NCI-H1436 (cell line): ENCODE results near the gene DNAJC9.

Experiments
- DNase-seq: peaks from one replicate; lab custom pipeline; 2025; lab: John Stamatoyannopoulos, UW

The DNAJC9 gene

DNA sequence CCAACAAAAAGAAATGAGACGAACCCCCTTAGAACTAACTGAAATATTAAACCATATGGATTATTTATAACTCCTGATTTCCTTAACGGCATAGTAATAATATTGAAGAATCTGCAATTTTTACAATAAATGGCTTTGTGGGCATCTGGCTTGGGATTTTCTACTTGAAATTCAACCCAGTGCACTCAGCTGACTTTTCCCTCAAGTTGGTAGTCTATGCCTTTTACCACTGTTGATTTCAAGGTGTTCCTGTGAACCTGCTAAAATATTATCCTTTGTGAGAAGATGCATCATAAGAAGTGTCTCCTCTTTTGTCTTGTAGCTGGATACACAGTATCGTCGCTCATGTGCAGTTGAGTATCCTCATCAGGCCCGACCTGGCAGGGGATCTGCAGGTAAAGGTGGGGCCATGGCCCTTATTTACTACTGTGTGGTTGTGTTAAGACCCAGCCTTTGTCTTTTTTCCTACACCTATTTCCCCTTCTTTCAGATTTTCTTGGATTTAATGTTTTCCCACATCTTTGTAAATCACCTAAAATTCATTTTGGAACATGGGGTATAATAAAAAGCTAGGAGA is 8.0 kb downstream of the DNAJC9 start:
- DNase-seq: no peak

- DNase-seq: no peak
Measured at GRCh38 chr10:73234695-73235094, 12.4 kb downstream of the DNAJC9 start.

- DNase-seq: no peak
Measured at GRCh38 chr10:73233883-73234282, 13.2 kb downstream of the DNAJC9 start.

DNA sequence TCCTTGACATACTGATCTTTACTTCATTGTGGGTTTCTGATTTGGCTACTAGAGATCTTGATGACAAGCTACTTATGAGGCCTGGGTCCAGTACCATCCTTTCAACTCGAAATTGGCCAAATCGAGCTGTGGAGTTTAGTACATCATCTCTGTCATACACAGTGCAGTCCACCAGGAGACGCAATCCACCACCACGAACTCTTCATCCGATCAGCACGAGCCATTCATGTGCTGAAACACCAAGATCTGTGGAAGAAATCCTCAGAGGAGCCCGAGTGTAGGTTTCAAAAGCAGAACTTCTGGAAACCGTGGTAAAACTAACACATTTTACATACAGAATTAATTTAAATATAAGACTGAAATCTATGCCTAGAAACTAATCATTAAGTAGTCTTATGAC is 14.2 kb downstream of the DNAJC9 start:
- no peak for DNase-seq

DNA sequence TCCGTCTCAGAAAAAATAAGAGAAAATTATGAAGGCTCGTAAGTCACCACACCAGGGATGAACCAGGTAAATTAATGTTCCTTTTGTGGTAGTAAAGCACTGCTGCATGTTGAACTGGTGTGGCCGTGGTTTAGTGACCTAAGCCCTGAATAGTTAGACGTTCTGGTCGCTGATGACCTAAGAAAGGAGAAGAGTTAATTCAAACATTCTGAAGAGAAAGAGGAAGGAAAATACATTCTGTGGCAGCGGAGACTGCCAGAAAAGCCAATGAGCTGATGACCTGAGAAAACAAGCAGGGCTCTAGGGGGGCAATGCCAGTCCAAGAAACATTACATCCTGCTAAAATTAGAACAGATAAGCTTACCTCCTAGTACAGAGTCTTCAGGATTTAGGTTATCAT is 17.5 kb downstream of the DNAJC9 start:
- DNase-seq: no peak

DNA sequence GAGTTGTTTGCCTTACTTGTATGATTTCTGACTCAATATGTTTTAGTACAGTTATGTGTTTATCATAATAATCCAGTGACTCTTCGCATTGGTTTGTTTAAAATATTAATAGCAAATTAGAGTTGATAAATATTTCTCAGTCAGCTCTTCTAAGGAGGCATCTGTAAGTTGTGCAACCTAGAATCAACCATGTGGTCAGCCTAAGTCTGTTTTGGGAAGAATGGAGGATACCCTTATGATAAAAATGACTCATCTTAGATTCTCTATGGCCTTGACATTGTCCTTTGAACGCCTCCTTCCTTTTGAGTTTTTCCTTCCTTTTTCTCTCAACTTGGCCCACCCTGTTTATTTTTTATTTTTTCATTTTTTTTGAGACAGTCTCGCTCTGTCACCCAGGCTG is 18.8 kb downstream of the DNAJC9 start:
- DNase-seq: no peak

DNA sequence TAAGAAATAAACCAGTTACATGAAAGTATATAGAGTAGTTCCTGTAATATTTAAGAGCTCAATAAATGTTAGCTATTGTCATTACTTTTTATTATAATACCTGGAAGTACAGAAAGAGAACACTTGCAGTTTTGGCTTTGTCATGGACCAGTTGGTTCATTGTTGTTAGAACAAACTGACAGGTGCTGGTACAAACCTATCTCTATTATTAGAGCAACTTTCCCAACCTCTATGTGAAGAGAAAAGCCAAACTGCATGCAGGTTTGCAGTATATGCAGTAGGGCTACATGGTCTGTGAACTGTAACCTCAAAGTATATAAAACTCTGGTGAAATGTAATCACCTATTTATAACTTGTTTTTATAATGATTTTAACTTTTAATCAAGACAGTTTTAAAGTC is 20.4 kb downstream of the DNAJC9 start:
- DNase-seq: no peak

- no peak for DNase-seq
Measured at GRCh38 chr10:73225518-73225917, 21.5 kb downstream of the DNAJC9 start.

DNA sequence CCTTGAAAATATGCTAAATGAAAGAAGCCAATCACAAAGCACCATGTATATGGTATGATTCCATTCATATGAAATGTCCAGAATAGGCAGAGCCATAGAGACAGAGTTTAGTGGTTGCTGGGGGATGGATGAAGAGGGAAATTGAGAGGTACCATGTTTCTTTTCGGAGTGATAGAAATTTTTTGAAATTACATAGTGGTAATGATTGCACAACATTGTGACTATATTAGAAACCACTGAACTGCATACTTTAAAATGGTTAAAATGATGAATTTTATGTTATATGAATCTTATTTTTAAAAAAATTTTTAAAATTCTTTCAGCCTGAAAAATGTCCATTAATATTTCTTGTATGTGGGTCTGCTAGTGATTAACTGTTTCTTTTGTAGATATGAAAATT is 26.1 kb downstream of the DNAJC9 start:
- no peak for DNase-seq

GRCh38 chr10:73219384-73219783 is 27.7 kb downstream of the DNAJC9 start:
- DNase-seq: no peak

DNA sequence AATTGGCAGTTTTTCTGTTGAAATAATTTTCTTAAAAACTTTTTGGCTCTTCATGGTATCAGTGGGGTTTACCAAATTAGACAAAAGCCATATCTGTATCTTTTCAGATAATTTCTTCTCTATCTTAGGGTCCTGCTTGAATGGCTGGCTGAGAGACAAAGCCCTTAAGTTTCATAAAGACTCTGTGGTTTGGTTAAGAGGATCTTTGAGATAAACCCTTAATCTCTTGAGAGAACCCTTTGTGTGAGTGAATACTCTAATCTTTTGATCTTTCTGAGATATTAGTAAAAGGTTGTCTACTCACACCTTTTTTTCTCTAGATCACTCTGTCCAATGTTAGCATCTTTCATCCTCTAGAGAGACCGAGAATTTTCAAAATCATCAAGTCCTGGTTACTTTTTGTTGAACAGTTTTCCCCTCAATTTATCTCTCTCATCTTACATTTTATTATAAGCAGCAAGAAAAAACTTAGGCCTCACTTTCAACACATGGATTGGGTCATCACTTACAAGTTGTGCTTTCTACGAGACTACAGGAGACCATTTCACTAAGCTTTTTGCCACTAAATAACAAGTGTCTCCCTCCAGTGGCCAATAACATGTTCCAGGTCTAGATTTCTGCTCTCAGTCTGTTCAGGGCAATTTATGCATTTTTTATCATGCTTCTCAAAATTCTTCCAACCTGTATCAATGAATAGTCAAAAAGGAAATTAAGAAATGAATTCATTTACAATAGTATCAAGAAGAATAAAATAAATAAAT is 28.4 kb downstream of the DNAJC9 start:
- no peak for DNase-seq

DNA sequence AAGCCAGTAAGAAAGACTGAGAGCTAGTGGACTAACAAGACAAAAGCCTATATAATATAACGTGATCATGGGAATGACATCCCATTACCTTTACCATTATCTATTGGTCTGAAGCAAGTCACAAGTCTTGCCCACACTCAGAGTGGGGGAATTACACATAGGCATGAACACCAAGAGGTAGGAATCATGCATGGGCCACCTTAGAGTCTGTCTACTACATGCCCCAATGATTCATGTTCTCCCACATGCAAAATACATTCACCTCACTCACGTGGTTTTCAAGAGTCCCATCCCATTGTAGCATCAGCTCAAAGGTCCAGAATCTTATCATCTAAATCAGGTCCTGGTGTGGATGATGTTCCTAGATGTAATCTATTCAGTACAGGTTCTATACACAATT is 29.4 kb downstream of the DNAJC9 start:
- no peak for DNase-seq

- no peak for DNase-seq
Measured at GRCh38 chr10:73215749-73216148, 31.3 kb downstream of the DNAJC9 start.

DNA sequence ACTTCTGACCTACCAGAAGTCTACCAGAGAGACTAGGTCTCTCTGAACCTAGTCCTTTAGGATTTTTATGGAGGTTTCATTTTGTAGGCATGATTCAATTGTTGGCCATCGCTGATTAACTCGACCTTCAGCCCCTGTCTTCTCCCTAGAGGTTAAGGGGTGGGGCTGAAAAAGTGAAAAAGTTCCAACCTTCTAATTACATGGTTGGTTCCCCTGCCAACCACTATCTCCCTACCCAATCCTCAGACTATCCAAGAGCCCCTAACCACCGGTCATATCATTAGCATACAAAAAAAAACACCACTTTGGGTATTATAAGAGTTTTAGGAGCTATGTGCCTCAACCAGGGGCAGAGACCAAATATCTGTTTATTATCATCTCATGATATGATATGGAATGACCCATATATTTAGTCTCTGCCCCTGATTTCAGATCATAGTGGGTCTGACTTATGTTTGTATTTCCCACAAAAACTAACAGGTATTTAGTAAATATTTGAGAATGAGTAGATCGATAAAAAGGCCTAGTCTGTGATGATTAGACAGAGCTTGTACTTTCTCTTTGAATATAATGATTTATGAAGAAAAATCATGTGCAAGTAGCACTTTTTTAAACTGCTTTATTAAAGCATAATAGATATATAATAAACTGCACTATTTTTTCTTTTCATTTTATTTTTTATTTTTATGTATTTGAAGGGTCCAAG is 35.8 kb downstream of the DNAJC9 start:
- DNase-seq: no peak

- DNase-seq: no peak
Measured at GRCh38 chr10:73210395-73211105, 36.5 kb downstream of the DNAJC9 start.

DNA sequence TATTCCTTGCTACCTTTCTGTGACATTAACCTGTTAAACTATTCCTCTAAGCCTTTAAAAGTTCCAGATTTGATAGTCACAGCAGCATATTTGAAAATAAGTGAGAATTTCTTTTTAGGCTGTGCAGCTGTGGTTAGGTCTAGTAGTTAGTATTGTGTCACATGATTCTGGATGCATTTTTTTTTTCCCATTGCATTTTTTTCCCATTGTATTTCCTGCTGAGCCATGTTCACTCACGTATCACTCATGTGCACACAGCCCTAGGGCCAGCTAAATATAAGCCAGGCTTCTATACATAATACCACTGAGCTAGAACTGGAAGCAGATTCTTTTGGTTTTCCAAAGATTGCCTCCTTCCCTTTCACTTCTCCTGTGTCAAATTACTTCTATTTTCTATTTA is 37.4 kb downstream of the DNAJC9 start:
- no peak for DNase-seq

GRCh38 chr10:73207883-73208282 is 39.2 kb downstream of the DNAJC9 start:
- no peak for DNase-seq

DNA sequence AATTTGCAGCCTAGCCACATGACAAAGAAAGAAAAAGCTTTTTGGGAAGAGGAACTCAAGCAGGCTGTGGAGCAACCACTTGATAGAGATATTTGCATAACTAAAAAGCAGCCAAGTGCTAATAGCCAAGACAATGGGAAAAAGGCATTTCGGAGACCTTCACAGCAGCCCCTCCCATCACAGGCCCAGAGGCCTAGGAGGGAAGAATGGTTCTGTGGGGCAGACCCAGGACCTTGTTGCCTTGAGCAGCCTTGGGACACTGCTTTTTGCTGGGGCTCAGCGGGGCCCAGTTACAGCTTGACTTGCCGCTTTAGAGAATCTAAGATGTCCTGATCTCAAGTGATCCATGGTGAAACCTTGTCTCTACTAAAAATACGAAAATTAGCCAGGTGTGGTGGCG is 40.7 kb downstream of the DNAJC9 start:
- DNase-seq: no peak

DNA sequence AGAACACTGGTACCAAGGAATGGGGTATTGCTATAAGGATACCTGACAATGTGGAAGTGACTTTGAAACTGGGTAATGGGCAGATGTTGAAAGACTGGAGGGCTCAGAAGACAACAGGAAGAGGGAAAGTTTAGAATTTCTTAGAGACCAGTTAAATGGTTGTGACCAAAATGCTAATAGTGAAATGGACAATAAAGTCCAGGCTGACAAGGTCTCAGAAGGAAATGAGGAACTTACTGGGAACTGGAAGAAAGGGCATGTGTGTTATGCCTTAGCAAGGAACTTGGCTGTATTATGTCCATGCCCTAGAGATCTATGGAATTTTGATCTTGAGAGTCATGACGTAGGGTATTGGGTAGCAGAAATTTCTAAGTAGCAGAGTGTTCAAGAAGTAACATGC is 41.2 kb downstream of the DNAJC9 start:
- DNase-seq: no peak

- no peak for DNase-seq
Measured at GRCh38 chr10:73205081-73205480, 42.0 kb downstream of the DNAJC9 start.
